Measurements from ENCODE around the gene GID4. TPM values are rescaled to one million over a fixed set of nuclear protein-coding genes. Genes with fewer than 3 reads are reported as not detected.

The GID4 gene
- total RNA-seq, 1 donor from 2014 or later: 12.2 TPM

GRCh38 chr17:18064053-18064452, 24.8 kb downstream of the GID4 start:
- no peaks in the 10 kb centered on the region for H3K27me3 Mint-ChIP-seq (ENCODE audit: low read depth)
- H3K36me3 Mint-ChIP-seq (ENCODE audit: low read depth): peaks cover 7% of the 10 kb centered on the region
- H3K9me3 Mint-ChIP-seq: no peaks in the 10 kb centered on the region
- no peak overlapping the region for H3K27ac Mint-ChIP-seq (ENCODE audit: unreplicated experiment)
- H3K4me3 Mint-ChIP-seq: no peak overlapping the region
- DNase-seq (ENCODE audit: low read depth, low spot score): no peak
- TF ChIP-seq, protein P1, sequence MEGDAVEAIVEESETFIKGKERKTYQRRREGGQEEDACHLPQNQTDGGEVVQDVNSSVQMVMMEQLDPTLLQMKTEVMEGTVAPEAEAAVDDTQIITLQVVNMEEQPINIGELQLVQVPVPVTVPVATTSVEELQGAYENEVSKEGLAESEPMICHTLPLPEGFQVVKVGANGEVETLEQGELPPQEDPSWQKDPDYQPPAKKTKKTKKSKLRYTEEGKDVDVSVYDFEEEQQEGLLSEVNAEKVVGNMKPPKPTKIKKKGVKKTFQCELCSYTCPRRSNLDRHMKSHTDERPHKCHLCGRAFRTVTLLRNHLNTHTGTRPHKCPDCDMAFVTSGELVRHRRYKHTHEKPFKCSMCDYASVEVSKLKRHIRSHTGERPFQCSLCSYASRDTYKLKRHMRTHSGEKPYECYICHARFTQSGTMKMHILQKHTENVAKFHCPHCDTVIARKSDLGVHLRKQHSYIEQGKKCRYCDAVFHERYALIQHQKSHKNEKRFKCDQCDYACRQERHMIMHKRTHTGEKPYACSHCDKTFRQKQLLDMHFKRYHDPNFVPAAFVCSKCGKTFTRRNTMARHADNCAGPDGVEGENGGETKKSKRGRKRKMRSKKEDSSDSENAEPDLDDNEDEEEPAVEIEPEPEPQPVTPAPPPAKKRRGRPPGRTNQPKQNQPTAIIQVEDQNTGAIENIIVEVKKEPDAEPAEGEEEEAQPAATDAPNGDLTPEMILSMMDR (conservative IDR thresholded peaks at IDR 0.05): no peak
- H3K4me1 Mint-ChIP-seq: no peaks in the 10 kb centered on the region

GRCh38 chr17:18065546-18065945, 26.3 kb downstream of the GID4 start:
- no peak for DNase-seq (ENCODE audit: low read depth, low spot score)
- Mint-ChIP-seq H3K4me3 (no peak overlapping the region), H3K27me3 (ENCODE audit: low read depth) (no peaks in the 10 kb centered on the region), H3K9me3 (no peaks in the 10 kb centered on the region), H3K27ac (ENCODE audit: unreplicated experiment) (no peak overlapping the region), H3K36me3 (ENCODE audit: low read depth) (peaks cover 5% of the 10 kb centered on the region), H3K4me1 (no peaks in the 10 kb centered on the region)
- TF ChIP-seq, protein P1 (conservative IDR thresholded peaks at IDR 0.05): no peak

- TF ChIP-seq, protein P1 (conservative IDR thresholded peaks at IDR 0.05): no peak
- peaks cover 5% of the 10 kb centered on the region for H3K36me3 Mint-ChIP-seq (ENCODE audit: low read depth)
- DNase-seq (ENCODE audit: low read depth, low spot score): no peak
- peaks cover 13% of the 10 kb centered on the region for H3K4me1 Mint-ChIP-seq
- H3K27ac Mint-ChIP-seq (ENCODE audit: unreplicated experiment): no peak overlapping the region
- no peak overlapping the region for H3K4me3 Mint-ChIP-seq
- no peaks in the 10 kb centered on the region for H3K27me3 Mint-ChIP-seq (ENCODE audit: low read depth)
- no peaks in the 10 kb centered on the region for H3K9me3 Mint-ChIP-seq
Observed at GRCh38 chr17:18066866-18067265, 27.7 kb downstream of the GID4 start.

GRCh38 chr17:18069101-18069500, 29.9 kb downstream of the GID4 start:
- H3K27ac Mint-ChIP-seq (ENCODE audit: unreplicated experiment): no peak overlapping the region
- TF ChIP-seq, protein P1 (conservative IDR thresholded peaks at IDR 0.05): no peak
- H3K4me3 Mint-ChIP-seq: no peak overlapping the region
- H3K36me3 Mint-ChIP-seq (ENCODE audit: low read depth): peaks cover 2% of the 10 kb centered on the region
- no peaks in the 10 kb centered on the region for H3K9me3 Mint-ChIP-seq
- peaks cover 13% of the 10 kb centered on the region for H3K4me1 Mint-ChIP-seq
- DNase-seq (ENCODE audit: low read depth, low spot score): no peak
- H3K27me3 Mint-ChIP-seq (ENCODE audit: low read depth): no peaks in the 10 kb centered on the region

DNA sequence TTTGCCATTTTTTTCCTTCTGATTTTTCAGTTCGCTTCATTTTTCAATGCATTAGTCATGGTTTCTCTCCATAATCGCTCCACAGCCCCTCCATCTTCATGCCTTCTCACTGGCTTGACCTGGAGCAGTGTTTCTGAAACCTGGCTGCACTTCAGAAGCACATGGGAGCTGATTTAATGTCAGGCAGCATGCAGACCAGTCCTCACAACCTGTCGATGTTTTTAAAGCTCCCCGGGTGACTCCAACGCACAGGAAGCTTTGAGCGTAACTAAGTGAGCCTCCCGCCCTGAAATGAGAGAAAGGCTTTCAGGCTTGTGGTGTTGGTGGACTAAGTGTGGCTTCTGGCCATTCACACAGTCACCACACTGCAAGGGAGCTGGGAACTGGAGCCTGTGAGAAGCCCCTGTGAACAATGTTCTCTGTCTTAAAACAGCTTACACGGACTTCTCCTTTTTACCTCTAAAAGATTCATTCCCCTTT, 31.7 kb downstream of the GID4 start:
- DNase-seq (ENCODE audit: low read depth, low spot score): no peak
- no peaks in the 10 kb centered on the region for H3K9me3 Mint-ChIP-seq
- TF ChIP-seq, protein P1 (conservative IDR thresholded peaks at IDR 0.05): no peak
- H3K4me3 Mint-ChIP-seq: no peak overlapping the region
- H3K36me3 Mint-ChIP-seq (ENCODE audit: low read depth): no peaks in the 10 kb centered on the region
- peak overlapping the region; percentile 62 for H3K27ac Mint-ChIP-seq (ENCODE audit: unreplicated experiment)
- H3K4me1 Mint-ChIP-seq: peaks cover 13% of the 10 kb centered on the region
- H3K27me3 Mint-ChIP-seq (ENCODE audit: low read depth): no peaks in the 10 kb centered on the region

DNA sequence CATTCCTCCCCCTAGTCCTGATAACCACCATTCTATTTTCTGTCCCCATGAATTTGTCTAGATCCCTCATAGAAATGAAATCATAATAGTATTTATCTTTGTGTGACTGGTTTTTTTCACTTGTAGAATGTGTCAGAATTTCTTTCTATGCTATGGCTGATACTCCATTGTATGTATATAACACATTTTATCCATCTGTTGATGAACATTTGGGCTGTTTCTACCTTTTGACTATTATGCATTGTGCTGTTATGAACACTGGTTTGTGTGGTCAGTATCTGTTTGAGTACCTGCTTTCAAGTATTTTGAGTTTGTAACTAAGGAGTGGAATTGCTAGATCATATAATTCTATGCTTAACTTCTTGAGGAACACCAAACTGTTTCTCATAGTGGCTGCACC, 32.5 kb downstream of the GID4 start:
- TF ChIP-seq, protein P1 (conservative IDR thresholded peaks at IDR 0.05): no peak
- H3K4me1 Mint-ChIP-seq: peaks cover 13% of the 10 kb centered on the region
- no peaks in the 10 kb centered on the region for H3K36me3 Mint-ChIP-seq (ENCODE audit: low read depth)
- no peak overlapping the region for H3K27ac Mint-ChIP-seq (ENCODE audit: unreplicated experiment)
- no peak for DNase-seq (ENCODE audit: low read depth, low spot score)
- no peaks in the 10 kb centered on the region for H3K27me3 Mint-ChIP-seq (ENCODE audit: low read depth)
- H3K4me3 Mint-ChIP-seq: no peak overlapping the region
- H3K9me3 Mint-ChIP-seq: no peaks in the 10 kb centered on the region
